Measurements from ENCODE around the gene CDKN1C. TPM values are rescaled to one million over a fixed set of nuclear protein-coding genes. Genes with fewer than 3 reads are reported as not detected.

CDKN1C gene
- total RNA-seq, result 10 to 100 TPM; 27.1 to 52.7 (median 31.4) TPM

- peak within 1 kb of the TSS; percentile 59 for H3K4me3 ChIP-seq (ENCODE audit: low read depth, poor library complexity, severe bottlenecking)
- WGBS, 2 donors, result 0 to 1% methylated on average over 3 to 22 of the region's 61 CpGs
- peak; percentile 82 to 98 for DNase-seq (ENCODE audit: low spot score in 2 of 2)
- TF ChIP-seq POLR2A (IDR thresholded peaks at IDR 0.05) (no peak), CTCF (IDR thresholded peaks at IDR 0.05) (no peak)
- intact Hi-C loops (cut with DNase I; ENCODE audit: low total_unique reads), result no loop called here
Observed at GRCh38 chr11:2885678-2886081, at the start of gene CDKN1C. TSS of gene CDKN1C (minus strand) at chr11:2885775. CDS start at chr11:2885456, 319 bp downstream.

DNA sequence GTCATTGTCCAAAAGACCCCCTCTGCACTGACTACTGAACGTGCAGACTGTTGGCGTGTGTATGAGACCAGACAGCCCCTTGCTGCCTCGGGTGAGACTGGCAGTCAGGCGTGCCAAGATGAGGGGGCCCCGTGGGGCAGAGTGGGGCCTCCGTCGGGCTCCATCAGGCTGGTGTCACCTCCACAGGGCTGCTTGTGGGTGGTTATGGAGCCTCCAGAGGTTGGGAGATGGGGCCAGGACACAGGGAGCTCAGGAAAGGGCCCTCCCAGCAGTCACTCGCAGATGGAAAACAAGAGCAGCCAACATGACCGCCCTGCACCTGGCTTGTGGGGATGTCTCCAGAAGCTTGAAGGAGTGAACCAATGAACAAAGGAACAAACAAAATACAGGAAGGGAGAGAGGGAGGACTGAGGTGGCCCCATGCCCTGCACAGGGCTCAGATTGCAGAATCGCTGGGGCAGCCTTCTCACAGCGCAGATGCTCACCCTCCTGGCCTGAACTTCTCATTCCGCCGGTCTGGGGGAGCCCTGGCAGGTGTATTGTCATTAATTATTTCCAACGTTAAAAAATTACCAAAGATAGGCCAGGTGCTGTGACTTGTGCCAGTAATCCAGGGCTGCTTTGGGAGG, 49.1 kb upstream of the CDKN1C start:
- intact Hi-C loops (cut with DNase I; ENCODE audit: low total_unique reads), result no loop called here
- no peak for TF ChIP-seq CTCF (IDR thresholded peaks at IDR 0.05)
- no peak for TF ChIP-seq POLR2A (IDR thresholded peaks at IDR 0.05)
- H3K4me3 ChIP-seq (ENCODE audit: low read depth, poor library complexity, severe bottlenecking), result no peak overlapping the region
- WGBS, 2 donors, result 78 to 79% methylated on average over 13 to 14 of the region's 14 CpGs
- DNase-seq (ENCODE audit: low spot score in 2 of 2), result peak in 1 of 2 donors; percentile 80

GRCh38 chr11:2934021-2934550, 48.5 kb upstream of the CDKN1C start:
- intact Hi-C loops (cut with DNase I; ENCODE audit: low total_unique reads), result no loop called here
- no peak for DNase-seq (ENCODE audit: low spot score in 2 of 2)
- TF ChIP-seq POLR2A (IDR thresholded peaks at IDR 0.05) (no peak), CTCF (IDR thresholded peaks at IDR 0.05) (no peak)
- WGBS, 2 donors, result 78 to 95% methylated on average over 6 to 7 of the region's 7 CpGs
- no peak overlapping the region for H3K4me3 ChIP-seq (ENCODE audit: low read depth, poor library complexity, severe bottlenecking)

- 17 to 34% methylated on average over 5 to 12 of the region's 12 CpGs for WGBS, 2 donors
- H3K4me3 ChIP-seq (ENCODE audit: low read depth, poor library complexity, severe bottlenecking), result no peak overlapping the region
- TF ChIP-seq CTCF (IDR thresholded peaks at IDR 0.05) (no peak), POLR2A (IDR thresholded peaks at IDR 0.05) (no peak)
- intact Hi-C loops (cut with DNase I; ENCODE audit: low total_unique reads), result no loop called here
- DNase-seq (ENCODE audit: low spot score in 2 of 2), result peak; percentile 75 to 95
Observed at GRCh38 chr11:2933375-2934020, 47.9 kb upstream of the CDKN1C start.

DNA sequence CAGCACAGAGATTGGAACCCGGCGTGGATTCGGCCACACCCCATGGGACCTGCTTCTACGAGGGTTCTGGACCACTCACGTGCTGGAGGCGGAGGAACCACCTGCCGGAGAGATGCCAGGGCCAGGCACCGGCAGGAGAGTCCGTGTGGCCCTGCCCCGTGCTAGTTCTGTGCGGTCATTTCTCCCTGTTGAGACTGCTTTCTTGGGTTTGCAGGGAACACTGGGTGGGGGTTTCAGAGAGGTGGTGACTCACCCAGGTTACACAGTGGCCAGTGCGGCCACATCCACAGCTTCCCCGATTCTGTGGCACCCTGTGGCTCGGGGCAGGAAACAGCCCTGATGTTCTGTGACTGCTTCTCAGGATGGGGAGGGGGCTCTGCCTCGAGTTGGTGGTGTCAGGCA, 47.3 kb upstream of the CDKN1C start:
- 38% methylated on average over 8 to 12 of the region's 15 CpGs for WGBS, 2 donors
- no peak overlapping the region for H3K4me3 ChIP-seq (ENCODE audit: low read depth, poor library complexity, severe bottlenecking)
- intact Hi-C loops (cut with DNase I; ENCODE audit: low total_unique reads), result no loop called here
- no peak for TF ChIP-seq POLR2A (IDR thresholded peaks at IDR 0.05)
- TF ChIP-seq CTCF (IDR thresholded peaks at IDR 0.05), result no peak
- no peak for DNase-seq (ENCODE audit: low spot score in 2 of 2)
